NCI-H2107 (cell line): ENCODE results near the gene KAZN.

ENCODE experiments used
- DNase-seq: peaks from one replicate; lab custom pipeline; 2025; lab: John Stamatoyannopoulos, UW

KAZN gene

GRCh38 chr1:14773396-14774025 lies 175.0 kb downstream of the KAZN start:
- no peak for DNase-seq

GRCh38 chr1:14774225-14774624 lies 175.7 kb downstream of the KAZN start:
- DNase-seq: no peak

GRCh38 chr1:14774988-14775387 lies 176.5 kb downstream of the KAZN start:
- DNase-seq: no peak

GRCh38 chr1:14775434-14775833 lies 176.9 kb downstream of the KAZN start:
- no peak for DNase-seq

- DNase-seq: no peak
Measured at GRCh38 chr1:14777516-14778506, 179.3 kb downstream of the KAZN start.

- DNase-seq: no peak
Measured at GRCh38 chr1:14778541-14778897, 180.0 kb downstream of the KAZN start.

- DNase-seq: peak; percentile 26
Measured at GRCh38 chr1:14778898-14779865, 180.7 kb downstream of the KAZN start.

- no peak for DNase-seq
Measured at GRCh38 chr1:14780271-14780670, 181.8 kb downstream of the KAZN start.

- no peak for DNase-seq
Measured at GRCh38 chr1:14781811-14782210, 183.3 kb downstream of the KAZN start.

GRCh38 chr1:14782741-14783591 lies 184.5 kb downstream of the KAZN start:
- DNase-seq: no peak

GRCh38 chr1:14783592-14783886 lies 185.1 kb downstream of the KAZN start:
- DNase-seq: no peak

- DNase-seq: no peak
Measured at GRCh38 chr1:14784790-14785773, 186.6 kb downstream of the KAZN start.

- DNase-seq: no peak
Measured at GRCh38 chr1:14786109-14786675, 187.7 kb downstream of the KAZN start.

- no peak for DNase-seq
Measured at GRCh38 chr1:14786681-14787080, 188.2 kb downstream of the KAZN start.

GRCh38 chr1:14787604-14788003 lies 189.1 kb downstream of the KAZN start:
- DNase-seq: no peak

- no peak for DNase-seq
Measured at GRCh38 chr1:14788080-14788479, 189.6 kb downstream of the KAZN start.

GRCh38 chr1:14790982-14791381 lies 192.5 kb downstream of the KAZN start:
- DNase-seq: no peak

- no peak for DNase-seq
Measured at GRCh38 chr1:14791654-14792053, 193.2 kb downstream of the KAZN start.

- DNase-seq: no peak
Measured at GRCh38 chr1:14794136-14794768, 195.8 kb downstream of the KAZN start.
